Gastrocnemius medialis (tissue), 4 donors: ENCODE results near the gene UBXN2A. TPM values are rescaled to one million over a fixed set of nuclear protein-coding genes. Genes with fewer than 3 reads are reported as not detected.
"Not testable (repeated sequence)": the region's sequence is repeated elsewhere in the genome, so short reads cannot be mapped to it uniquely, and the experiment has no call there.

Experiments
- ATAC-seq, 2 donors: fragments of 150-250 bp; one replicate each; pipeline ENCODE4 v1.9.1; 2016
- DNase-seq, 2 donors: peaks; one replicate each; pipeline ENCODE4 v3.0.0-alpha.2; 2019
- H3K27ac ChIP-seq, 4 donors: fragments of 200-600 bp; sonication (generic); 1 replicate in 1 of 4; 2 replicates in 3 of 4; pipeline ENCODE4 v1.5.1; 2016 to 2018; ENCODE audit warnings: mild to moderate bottlenecking in 2 of 4, moderate library complexity in 1 of 4
- H3K27me3 ChIP-seq, 3 donors: fragments of 200-600 bp; sonication (generic) in 2 of 3; 1 replicate in 1 of 3; 2 replicates in 2 of 3; pipeline versions ENCODE4 v1.5.1 to v1.6.0; 2016 to 2019; ENCODE audit warnings: mild to moderate bottlenecking in 1 of 3, moderate library complexity in 1 of 3
- H3K36me3 ChIP-seq, 2 donors: fragments of 200-600 bp; sonication (generic) in 1 of 2; one replicate each; pipeline ENCODE4 v1.5.1; 2017 to 2018
- H3K4me1 ChIP-seq, 2 donors: fragments of 200-600 bp; sonication (generic) in 1 of 2; one replicate each; pipeline ENCODE4 v1.5.1; 2016 to 2017; ENCODE audit warnings: mild to moderate bottlenecking in 2 of 2
- H3K4me3 ChIP-seq, 4 donors: fragments of 200-600 bp; sonication (generic) in 3 of 4; 1 replicate in 1 of 4; 2 replicates in 3 of 4; pipeline ENCODE4 v1.5.1; 2016 to 2019; ENCODE audit warnings: mild to moderate bottlenecking in 2 of 4
- H3K9me3 ChIP-seq, 3 donors: fragments of 200-600 bp; sonication (generic) in 2 of 3; 1 replicate in 1 of 3; 2 replicates in 2 of 3; pipeline ENCODE4 v1.5.1; 2016 to 2019
- CTCF ChIP-seq, 5 experiments: fragments of 450-650 bp in 3 of 5; fragments of 200-600 bp in 2 of 5; sonication (generic) in 2 of 5; IDR thresholded peaks in 4 of 5; conservative IDR thresholded peaks in 1 of 5; 1 replicate in 4 of 5; 2 replicates in 1 of 5; pipeline ENCODE4 v1.5.1; 2016 to 2019; ENCODE audit warnings: antibody characterized with exemption in 5 of 5, mild to moderate bottlenecking in 3 of 5, moderate library complexity in 3 of 5
- POLR2A ChIP-seq, 2 donors: fragments of 450-650 bp; IDR thresholded peaks; one replicate each; pipeline ENCODE4 v1.6.1; 2017; ENCODE audit warnings: antibody characterized with exemption in 2 of 2, mild to moderate bottlenecking in 2 of 2, moderate library complexity in 2 of 2
- in situ Hi-C, 4 donors: fragments of 200-750 bp; cut with MboI; loops; one replicate each; pipeline versions ENCODE4 v1.15.0 to v1.8.0; 2017; ENCODE audit warnings: low sequenced_read_pairs in 4 of 4
- intact Hi-C: fragments of 100-400 bp; cut with DNase I; formaldehyde crosslinking; loops from one replicate; pipeline ENCODE4 v1.15.1; 2023; ENCODE audit warnings: low total_unique reads
- total RNA-seq, 4 donors: library from RNA; depleted of rRNA; stranded (reverse); fragments of >200 nt; gene quantifications; one replicate each; pipeline versions ENCODE4 v1.1.0 to v1.2.3, GENCODE V29; 2016

UBXN2A gene
- total RNA-seq, 4 donors from 2014 or later, result 13.7 to 20.8 (median 17.0) TPM

- intact Hi-C loops (no loop called here), in situ Hi-C loops (no loop called here)
- H3K4me3 ChIP-seq, result peak overlapping the region in 2 of 4 donors; percentile 32 to 49
- H3K36me3 ChIP-seq, result no peaks in the 10 kb centered on the region
- peaks cover 25 to 30% (median 28%) of the 10 kb centered on the region in 3 donors for H3K27me3 ChIP-seq
- H3K9me3 ChIP-seq, result no peaks in the 10 kb centered on the region
- DNase-seq (no peak), ATAC-seq (no peak)
- H3K27ac ChIP-seq, result no peak overlapping the region
- H3K4me1 ChIP-seq, result peaks cover 4 to 8% of the 10 kb centered on the region in 2 donors
- no peak for TF ChIP-seq CTCF (IDR thresholded peaks at IDR 0.05 in 4 of 5, conservative IDR thresholded peaks at IDR 0.05 in 1 of 5)
- TF ChIP-seq POLR2A (IDR thresholded peaks at IDR 0.05), result no peak
These were observed 70.4 kb downstream of the UBXN2A start for GRCh38 chr2:24010477-24011249.

- Histone ChIP-seq H3K4me3 (no peak overlapping the region), H3K36me3 (no peaks in the 10 kb centered on the region), H3K27ac (no peak overlapping the region), H3K9me3 (no peaks in the 10 kb centered on the region), H3K27me3 (peaks cover 25 to 30% (median 28%) of the 10 kb centered on the region in 3 donors), H3K4me1 (peaks cover 4 to 8% of the 10 kb centered on the region in 2 donors)
- ATAC-seq (no peak), DNase-seq (no peak)
- TF ChIP-seq CTCF (IDR thresholded peaks at IDR 0.05 in 4 of 5, conservative IDR thresholded peaks at IDR 0.05 in 1 of 5), result no peak
- no peak for TF ChIP-seq POLR2A (IDR thresholded peaks at IDR 0.05)
- in situ Hi-C loops, result no loop called here
- intact Hi-C loops, result no loop called here
These were observed 71.2 kb downstream of the UBXN2A start for GRCh38 chr2:24011250-24012104.

- no peak for DNase-seq
- Histone ChIP-seq H3K27me3 (peaks cover 25 to 30% (median 28%) of the 10 kb centered on the region in 3 donors), H3K36me3 (no peaks in the 10 kb centered on the region), H3K27ac (no peak overlapping the region), H3K4me3 (no peak overlapping the region), H3K4me1 (peaks cover 4 to 8% of the 10 kb centered on the region in 2 donors), H3K9me3 (no peaks in the 10 kb centered on the region)
- intact Hi-C loops, result no loop called here
- no peak for ATAC-seq
- in situ Hi-C loops, result no loop called here
- TF ChIP-seq POLR2A (IDR thresholded peaks at IDR 0.05) (no peak), CTCF (IDR thresholded peaks at IDR 0.05 in 4 of 5, conservative IDR thresholded peaks at IDR 0.05 in 1 of 5) (no peak)
These were observed 72.4 kb downstream of the UBXN2A start for GRCh38 chr2:24012521-24013188.

- in situ Hi-C loops, H3K36me3 ChIP-seq, H3K4me1 ChIP-seq, H3K4me3 ChIP-seq, H3K9me3 ChIP-seq, H3K27ac ChIP-seq, intact Hi-C loops, ATAC-seq, DNase-seq: not testable (repeated sequence)
- H3K27me3 ChIP-seq, result peaks cover 16 to 18% (median 17%) of the 10 kb centered on the region in 3 donors
These were observed 74.6 kb downstream of the UBXN2A start for GRCh38 chr2:24014902-24015301.
